GM19025 (cell line): ENCODE measurements around the gene TNFAIP8L2.
"Not testable (repeated sequence)": the region's sequence is repeated elsewhere in the genome, so short reads cannot be mapped to it uniquely, and the experiment has no call there.

ENCODE experiments used
- ATAC-seq: cut with Tn5 transposase; IDR thresholded peaks from one replicate; pipeline ENCODE4 v1.9.1; 2021; ENCODE audit warnings: mild to moderate bottlenecking, low read depth, moderate library complexity; ENCODE audit not compliant: unreplicated experiment

The TNFAIP8L2 gene

DNA sequence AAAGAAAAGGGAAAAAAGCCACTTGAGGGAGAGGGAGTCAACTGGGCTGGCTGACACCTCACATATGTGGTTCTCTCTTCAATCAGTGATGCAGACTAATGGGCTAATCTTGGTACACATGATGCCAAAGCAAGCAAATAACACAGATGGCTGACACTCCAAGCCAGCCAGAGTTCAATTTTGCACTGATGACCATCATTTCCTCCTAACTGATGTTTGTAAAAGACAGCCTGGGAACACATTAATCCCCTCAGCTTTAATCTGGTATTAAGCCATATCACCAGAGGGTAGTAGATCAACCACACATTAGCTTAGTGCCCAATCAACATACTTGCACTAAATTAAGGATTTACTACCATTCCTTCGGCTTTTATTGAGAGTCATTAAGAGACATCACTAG lies 30.8 kb downstream of the TNFAIP8L2 start:
- ATAC-seq = no peak

DNA sequence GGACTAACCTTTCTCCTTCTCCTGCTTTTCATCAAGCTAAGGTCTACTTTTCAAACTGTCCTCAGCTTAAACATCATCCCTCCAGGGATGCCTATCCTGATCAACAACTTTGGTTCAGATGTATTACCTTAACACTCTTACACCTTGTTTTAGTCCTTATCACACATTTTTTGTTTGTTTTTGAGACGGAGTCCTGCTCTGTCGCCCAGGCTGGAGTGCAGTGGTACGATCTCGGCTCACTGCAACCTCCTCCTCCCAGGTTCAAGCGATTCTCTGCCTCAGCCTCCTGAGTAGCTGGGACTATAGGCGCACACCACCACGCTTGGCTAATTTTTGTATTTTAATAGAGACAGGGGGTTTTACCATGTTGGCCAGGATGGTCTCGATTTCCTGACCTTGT lies 32.2 kb downstream of the TNFAIP8L2 start:
- not testable (repeated sequence) for ATAC-seq

DNA sequence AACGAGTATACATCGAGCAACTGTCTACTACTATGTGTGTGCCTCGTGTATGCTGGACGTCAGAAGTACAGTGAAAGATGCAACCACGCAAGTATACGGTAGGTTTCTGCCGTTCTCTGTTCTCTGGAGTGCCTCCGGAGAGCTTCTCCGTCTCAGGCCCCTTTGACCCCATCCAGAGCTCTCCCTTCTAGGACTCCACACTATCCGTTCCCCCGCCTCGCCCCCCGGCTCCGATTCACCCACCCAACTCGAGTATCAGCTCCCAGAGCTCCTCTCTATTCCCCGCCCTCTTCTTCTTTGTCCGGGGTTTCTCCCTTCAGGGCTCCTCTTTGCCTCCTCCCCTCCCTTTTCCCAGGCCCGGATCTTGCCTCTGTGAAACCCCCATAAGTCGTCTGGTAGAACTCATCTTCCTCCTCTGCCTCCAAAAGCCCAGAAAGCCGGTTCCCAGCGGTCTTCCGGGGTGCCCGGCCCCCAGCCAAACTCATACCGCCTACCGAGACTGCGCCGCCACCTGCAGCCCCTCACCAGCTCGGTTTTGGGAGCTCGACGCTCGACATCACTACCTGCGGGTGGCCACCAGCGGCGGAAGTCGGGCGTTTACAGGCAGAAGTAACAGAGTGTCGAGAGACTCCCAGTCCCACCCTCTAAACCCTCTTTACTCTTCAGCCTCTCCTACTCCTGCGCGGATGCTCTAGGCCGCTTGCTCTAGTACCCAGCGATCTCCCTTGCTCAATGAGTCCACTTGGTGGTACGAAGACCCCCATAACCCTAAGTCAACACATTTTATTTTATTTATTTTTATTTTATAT lies 33.4 kb downstream of the TNFAIP8L2 start, which contains the start of gene VPS72:
Gene VPS72 (minus strand): TSS at position 561 of the 809 bp plus-strand sequence. CDS start 76 bp downstream, at position 485.
- ATAC-seq = peak; percentile 86

DNA sequence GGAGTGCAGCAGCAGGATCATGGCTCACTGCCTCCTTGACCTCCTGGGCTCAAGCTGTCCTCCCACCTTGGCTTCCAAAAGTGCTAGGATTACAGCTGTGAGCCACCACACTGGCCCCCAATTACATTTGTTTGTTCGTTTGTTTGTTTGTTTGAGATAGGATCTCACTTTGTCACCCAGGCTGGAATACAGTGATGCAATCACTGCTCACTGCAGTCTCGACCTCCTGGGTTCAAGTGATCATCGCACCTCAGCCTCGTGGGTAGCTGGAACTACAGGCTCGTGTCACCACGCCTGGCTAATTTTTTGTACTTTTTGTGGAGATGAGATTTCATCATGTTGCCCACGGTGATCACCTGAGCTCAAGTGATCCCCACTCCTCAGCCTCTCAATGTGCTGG lies 35.6 kb downstream of the TNFAIP8L2 start:
- no peak for ATAC-seq

DNA sequence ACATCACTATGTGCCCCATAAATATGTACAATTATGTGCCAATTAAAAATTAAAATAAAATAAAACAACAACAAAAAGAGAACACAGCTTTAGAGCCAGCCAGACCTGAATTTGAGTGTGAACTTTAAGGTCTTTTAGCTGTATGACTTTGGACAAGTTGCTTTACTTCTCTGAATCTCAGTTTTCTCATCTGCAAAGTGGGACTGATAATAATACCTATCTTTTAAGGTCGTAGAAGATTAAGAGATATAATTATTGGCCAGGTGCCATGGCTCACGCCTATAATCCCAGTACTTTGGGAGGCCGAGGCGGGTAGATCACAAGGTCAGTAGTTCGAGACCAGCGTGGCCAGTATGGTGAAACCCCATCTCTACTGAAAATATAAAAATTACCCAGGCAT lies 36.9 kb downstream of the TNFAIP8L2 start:
- no peak for ATAC-seq

DNA sequence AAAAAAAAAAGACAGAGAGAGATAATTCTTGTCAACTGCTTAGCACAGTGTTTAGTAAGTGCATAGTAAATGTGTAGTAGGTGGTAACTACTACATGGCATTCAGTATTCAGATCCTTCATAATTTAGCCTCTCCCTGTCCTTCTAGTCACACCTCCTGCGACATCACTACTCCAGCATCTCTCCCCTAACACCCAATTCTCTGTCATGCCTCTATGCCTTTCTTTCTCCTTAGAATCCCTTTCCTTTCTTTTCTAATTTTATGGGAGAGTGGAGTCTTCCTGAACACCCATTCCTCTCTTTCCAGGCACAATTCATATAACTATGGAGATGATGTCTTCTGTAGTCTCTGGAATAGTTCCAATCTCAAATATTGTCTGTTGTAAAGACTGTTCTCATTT lies 37.4 kb downstream of the TNFAIP8L2 start:
- no peak for ATAC-seq

DNA sequence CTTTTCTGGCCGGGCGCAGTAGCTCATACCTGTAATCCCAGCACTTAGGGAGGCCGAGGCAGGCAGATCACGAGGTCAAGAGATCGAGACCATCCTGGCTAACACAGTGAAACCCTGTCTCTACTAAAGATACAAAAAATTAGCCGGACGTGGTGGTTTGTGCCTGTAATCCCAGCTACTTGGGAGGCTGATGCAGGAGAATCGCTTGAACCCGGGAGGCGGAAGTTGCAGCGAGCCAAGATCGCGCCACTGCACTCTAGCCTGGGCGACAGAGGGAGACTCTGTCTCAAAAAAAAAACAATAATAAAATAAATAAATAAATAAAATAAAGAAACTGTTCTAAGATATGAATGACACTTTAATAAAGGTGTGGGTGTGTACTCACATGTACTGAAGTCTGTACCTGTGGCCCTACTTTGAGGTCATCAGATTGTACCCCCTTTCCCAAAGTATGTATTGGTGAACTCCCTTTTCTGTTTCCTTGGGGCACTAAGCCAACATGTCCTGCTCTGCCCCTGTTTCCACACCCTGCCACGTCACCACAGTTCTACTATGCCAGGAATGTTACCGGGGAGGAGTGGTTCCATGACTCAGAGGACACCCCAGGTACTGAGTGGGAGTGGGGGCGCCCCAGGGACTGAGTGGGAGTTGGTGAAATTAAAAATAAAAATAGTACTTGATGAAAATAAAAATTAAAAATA lies 38.6 kb downstream of the TNFAIP8L2 start:
- ATAC-seq = not testable (repeated sequence)

DNA sequence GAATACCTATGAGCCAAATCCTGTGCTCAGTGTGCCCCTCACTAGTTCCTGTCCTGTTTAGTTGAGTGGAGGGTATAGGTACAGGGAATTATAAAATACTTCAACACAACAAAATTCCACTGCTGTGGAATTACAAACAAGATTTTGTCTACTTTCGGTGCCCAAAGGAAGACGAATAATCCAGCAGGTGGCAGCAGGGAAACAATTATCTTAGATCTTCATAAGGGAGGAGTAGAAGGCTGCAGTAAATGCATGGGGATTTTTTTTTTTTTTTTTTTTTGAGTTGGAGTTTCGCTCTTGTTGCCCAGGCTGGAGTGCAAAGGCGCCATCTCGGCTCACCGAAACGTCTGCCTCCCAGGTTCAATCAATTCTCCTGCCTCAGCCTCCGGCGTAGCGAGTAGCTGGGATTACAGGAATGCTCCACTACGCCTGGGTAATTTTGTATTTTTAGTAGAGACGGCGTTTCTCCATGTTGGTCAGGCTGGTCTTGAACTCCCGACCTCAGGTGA lies 39.9 kb downstream of the TNFAIP8L2 start:
- no peak for ATAC-seq

DNA sequence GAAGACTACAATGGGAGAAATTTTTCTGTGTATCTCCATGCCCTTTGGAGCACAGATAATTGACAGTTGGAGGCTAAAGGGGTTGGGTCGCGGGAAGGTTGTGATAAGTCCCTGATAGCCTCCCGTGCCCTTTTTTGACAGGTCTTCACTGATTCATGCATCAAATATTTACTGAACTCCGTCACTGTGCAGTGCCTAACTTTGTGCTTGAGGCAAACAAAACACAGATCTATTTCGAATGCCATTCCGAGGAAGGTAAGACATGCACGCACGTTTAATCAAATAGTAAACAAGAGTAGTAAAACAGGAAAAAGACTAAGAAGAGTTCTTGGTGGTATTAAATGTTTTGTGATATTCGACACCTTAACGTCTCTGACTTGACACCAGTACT lies 41.4 kb downstream of the TNFAIP8L2 start:
- ATAC-seq = no peak

DNA sequence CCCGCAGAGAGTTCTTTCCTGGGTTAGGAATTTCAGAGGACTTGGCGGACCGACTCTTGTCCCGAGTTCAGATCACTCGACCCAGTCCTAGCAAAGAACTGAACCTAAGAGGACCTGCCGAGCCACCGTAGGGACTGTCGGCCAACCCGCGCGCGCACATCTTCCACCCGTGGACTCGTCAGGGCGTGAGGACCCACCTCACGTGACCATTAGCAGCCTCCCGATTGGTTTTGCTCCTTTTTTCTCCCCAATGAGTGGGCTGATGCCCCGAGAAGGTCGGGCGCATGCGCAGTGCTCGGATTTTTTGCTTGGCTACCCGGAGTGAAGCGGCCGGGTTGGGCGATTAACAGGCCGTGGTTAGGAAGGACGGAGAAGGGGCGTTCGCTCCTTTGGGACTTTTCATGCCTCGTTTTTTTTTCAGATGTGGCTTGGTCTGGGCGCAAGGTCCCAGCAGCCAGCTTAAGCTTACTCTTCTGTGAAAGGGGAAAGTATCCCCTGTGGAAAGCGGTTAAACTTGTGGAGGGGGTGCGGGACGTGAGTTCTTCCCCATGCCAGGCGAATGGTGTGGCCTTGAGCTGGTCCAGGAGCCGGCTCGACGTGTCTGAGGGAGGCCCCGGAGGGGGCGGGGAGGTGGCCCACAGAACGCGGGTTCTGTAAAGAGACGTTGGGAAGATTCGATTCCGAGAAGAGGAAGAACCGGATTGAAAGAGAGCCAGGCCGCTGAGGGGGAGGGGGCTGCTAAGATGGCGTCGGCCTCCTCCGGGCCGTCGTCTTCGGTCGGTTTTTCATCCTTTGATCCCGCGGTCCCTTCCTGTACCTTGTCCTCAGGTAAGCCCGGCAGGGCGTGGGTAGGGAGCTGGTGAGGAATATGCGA lies 42.0 kb downstream of the TNFAIP8L2 start, which contains the start of gene PIP5K1A:
Gene PIP5K1A (plus strand): TSS at position 299 of the 874 bp plus-strand sequence. CDS start 445 bp downstream, at position 744.
- peak; percentile 82 for ATAC-seq

DNA sequence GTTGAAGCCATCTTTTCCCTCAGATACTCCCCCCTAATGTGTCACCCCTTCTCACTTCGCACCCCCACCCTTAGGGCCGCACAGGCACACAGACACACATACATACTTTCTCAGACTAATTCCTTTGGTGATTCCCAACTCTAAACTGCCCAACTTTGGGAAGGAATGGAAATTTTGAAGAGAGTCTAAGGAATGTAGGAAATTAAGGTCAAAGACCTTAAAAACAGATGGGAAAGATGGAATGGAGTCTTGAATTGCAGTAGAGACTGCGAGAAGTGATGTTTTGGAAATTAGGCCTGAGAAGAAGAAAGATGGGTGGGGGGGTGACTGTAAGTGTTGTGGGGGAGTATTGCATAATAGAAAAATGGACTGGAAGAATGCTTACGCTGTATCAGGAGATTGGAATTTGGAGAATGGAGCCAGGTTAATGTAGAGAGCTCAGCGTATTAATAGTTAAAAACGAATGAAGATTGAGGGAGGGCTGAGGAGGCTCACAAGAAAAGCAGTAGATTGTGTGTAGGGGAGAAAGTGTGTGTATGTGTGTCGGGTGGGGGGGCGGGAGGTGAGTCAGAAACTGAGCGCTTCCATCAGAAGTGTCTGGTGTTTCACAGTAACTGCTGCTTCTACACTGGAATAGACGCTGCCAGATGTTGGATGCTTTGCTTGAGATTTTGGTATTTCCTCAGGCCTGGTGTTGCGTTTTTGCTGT lies 43.6 kb downstream of the TNFAIP8L2 start:
- no peak for ATAC-seq

DNA sequence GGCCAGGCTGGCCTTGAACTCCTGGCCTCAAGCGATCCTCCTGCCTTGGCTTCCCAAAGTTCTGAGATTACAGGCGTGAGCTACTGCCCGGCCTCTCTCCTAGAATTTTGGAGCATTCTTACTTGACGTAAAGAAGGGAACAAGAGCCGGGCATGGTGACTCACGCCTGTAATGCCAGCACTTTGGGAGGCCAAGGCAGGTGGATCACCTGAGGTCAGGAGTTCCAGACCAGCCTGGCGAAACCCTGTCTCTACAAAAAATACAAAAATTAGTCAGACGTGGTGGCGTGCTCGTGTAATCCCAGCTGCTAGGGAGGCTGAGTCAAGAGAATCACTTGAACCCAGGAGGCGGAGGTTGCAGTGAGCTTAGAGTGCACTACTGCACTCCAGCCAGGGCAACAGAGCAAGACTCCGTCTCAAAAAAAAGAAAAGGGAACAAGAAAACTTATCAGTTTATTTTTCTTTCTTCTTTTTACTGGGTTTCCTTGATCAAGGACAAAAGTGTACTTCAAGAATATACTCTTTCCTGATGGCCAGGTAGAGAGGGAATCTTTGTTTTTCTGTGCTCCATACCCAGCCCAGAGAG lies 49.0 kb downstream of the TNFAIP8L2 start:
- ATAC-seq = not testable (repeated sequence)
